IgD-negative memory B cell (primary cell): Measurements from ENCODE around the gene GOLIM4. TPM values are rescaled to one million over a fixed set of nuclear protein-coding genes. Genes with fewer than 3 reads are reported as not detected.

ENCODE experiments used
- H3K27ac Mint-ChIP-seq, 3 donors: one replicate each; pipeline ENCODE4 v1.8.0; 2020 to 2022; ENCODE audit warnings: mild to moderate bottlenecking in 3 of 3, mixed read lengths in 3 of 3, moderate library complexity in 1 of 3
- H3K27me3 Mint-ChIP-seq: one replicate; pipeline ENCODE4 v1.8.0; 2021; ENCODE audit warnings: mixed read lengths
- H3K36me3 Mint-ChIP-seq: one replicate; pipeline ENCODE4 v1.8.0; 2020; ENCODE audit warnings: mild to moderate bottlenecking, mixed read lengths
- H3K4me1 Mint-ChIP-seq, 3 donors: one replicate each; pipeline ENCODE4 v1.8.0; 2020 to 2022; ENCODE audit warnings: mixed read lengths in 3 of 3, mild to moderate bottlenecking in 1 of 3
- H3K4me3 Mint-ChIP-seq, 4 donors: one replicate each; pipeline ENCODE4 v1.8.0; 2020 to 2022; ENCODE audit warnings: mild to moderate bottlenecking in 4 of 4, mixed read lengths in 4 of 4, moderate library complexity in 3 of 4
- H3K9me3 Mint-ChIP-seq, 3 donors: one replicate each; pipeline ENCODE4 v1.8.0; 2020 to 2021; ENCODE audit warnings: mixed read lengths in 3 of 3, mild to moderate bottlenecking in 1 of 3
- polyA plus RNA-seq: library from polyadenylated mRNA; unstranded; fragments of 300-500 nt; fragmentation: Illumina TruSeq; gene quantifications from one replicate; pipeline ENCODE4 v1.2.3, GENCODE V29; 2021

Gene GOLIM4
- polyA plus RNA-seq, 1 donor from 2014 or later: 2.3 TPM

DNA sequence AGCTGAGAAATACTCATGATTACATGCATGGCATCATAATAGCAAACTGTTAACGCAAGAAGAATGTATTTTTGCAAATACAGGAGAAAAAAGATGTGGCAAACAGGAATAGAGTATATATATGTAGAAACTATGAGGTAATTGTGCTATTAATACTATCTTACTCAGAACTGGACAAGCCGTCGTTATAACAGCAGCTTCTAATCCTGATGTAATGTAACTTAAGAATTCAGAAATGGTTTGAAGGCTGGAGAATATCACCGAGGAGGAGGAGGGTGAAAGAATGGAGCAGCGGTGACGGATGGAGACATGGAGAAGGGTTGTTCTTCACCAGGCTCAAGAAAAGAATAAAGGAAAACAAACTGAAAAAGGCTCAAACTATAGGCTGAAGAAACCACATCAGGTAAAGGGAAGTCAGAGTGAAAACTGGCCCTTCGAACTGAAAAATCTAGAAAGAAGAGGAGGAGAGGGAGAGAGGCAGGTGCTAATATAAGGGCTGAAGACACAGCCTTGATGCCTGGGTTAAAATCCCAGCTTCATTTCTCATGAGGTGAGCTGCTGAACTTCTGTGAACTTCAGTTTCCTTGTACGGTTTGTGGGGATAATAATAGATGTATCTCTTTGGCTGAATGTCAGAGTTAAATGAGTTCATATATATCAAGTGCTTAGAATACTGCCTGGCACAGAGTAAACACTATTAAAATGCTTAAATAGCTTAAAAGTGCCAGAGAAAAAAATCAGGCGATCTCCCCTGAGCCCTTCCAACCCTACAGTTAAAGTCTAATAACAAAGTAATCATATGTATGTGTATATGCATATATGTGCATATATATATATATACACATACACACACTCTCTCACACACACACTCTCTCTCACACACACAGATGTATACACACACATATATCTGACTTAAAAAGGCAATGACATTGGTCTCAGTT is 43.9 kb downstream of the GOLIM4 start:
- Mint-ChIP-seq H3K36me3 (peaks cover 2% of the 10 kb centered on the region), H3K4me3 (no peak overlapping the region), H3K27me3 (no peaks in the 10 kb centered on the region), H3K9me3 (peaks cover 0 to 2% (median 0%) of the 10 kb centered on the region in 3 donors), H3K27ac (no peak overlapping the region), H3K4me1 (peaks cover 0 to 3% (median 2%) of the 10 kb centered on the region in 3 donors)

DNA sequence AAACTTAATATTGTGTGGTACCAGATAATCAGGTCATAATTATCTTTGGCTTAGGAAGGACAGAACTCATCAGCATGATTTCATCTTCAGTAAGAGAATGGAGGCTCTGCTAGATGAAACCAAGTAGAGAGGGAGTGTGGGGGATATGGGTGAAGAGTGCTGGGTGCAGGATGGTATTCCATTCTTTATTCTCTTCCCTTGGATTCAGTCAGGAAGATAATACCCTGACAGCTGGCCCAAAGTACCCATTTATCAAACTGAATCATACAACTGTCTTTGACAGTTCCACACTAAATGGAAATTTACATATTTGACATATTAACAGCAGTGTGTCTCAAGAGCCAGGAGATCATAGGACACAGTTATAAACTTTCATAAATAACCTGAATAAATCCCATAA is 44.7 kb downstream of the GOLIM4 start:
- no peak overlapping the region for H3K27ac Mint-ChIP-seq
- H3K27me3 Mint-ChIP-seq: no peaks in the 10 kb centered on the region
- peaks cover 2% of the 10 kb centered on the region for H3K36me3 Mint-ChIP-seq
- no peak overlapping the region for H3K4me3 Mint-ChIP-seq
- H3K9me3 Mint-ChIP-seq: no peaks in the 10 kb centered on the region
- peaks cover 0 to 3% (median 2%) of the 10 kb centered on the region in 3 donors for H3K4me1 Mint-ChIP-seq

DNA sequence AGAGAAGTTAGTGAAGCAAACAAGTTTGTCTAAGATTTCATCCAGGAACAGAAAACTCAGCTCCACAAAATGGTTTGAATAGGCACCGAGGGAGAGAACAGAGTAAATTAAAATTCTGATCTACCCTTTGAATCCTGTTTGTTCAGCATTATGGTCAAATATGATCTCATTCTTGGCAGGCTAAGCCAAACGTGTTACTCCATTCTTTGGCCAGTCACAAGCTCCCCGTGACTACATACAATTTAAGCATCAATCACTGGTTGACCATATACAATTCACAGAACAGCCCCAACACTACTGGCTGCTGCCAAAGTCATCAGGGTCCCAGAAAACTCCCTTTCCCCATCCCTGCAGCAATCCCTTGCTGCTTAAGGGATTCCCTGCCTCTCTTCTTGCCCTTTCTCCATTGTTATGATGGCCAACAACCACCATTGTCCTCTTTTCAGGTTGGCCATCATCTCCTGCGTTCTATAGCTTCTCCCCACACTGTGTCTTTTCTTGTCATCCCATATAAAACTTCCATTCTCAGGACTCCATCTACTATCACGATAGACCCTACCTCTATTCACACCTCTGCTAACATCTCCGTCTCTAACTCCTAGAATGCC is 46.3 kb downstream of the GOLIM4 start:
- no peaks in the 10 kb centered on the region for H3K9me3 Mint-ChIP-seq
- no peaks in the 10 kb centered on the region for H3K27me3 Mint-ChIP-seq
- H3K4me3 Mint-ChIP-seq: no peak overlapping the region
- peaks cover 2% of the 10 kb centered on the region for H3K36me3 Mint-ChIP-seq
- H3K4me1 Mint-ChIP-seq: peaks cover 0 to 3% (median 2%) of the 10 kb centered on the region in 3 donors
- no peak overlapping the region for H3K27ac Mint-ChIP-seq

DNA sequence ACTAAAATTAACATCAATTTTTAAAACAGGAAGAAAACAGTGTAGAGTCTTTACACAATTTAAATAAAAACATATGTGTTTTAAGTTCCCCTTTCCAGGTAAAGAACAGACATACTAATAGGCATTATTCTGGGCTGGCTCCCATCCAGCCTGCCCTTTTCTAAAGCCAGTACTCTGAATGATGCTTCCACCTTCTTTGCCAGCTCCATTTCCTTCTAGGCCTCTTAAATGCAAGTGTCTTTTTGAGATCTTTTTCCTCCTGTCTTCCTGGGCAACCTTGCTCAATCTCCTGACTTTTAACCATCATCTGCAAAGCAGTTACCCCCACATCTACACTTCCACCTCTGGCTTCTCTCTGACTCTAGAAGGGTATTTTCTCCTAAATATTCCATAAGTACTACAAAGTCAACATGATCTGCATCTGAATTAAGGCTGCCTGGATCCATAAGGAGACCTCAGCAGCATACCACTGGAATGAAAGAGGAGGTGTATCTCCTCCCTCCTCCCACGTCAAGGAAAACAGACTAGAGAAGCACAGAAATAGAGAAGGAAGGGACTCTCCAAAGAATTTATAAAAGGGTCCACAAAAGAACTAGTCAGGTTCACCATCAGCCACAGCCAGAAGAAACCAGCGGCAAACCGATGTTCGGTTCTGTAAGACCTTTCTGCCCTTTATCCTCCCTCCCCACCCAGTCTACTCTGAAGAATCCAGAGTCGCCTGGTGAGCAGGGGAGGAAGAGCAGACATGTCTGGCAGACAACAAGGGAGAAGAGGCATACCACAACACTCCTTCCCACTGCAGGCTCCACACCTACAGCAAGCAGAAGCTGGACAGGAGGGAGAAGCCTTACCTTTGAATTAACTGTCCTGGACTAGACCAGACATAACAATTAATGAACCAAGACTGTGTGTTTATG is 47.1 kb downstream of the GOLIM4 start:
- Mint-ChIP-seq H3K36me3 (no peaks in the 10 kb centered on the region), H3K4me3 (no peak overlapping the region), H3K4me1 (peaks cover 0 to 3% (median 0%) of the 10 kb centered on the region in 3 donors), H3K27me3 (no peaks in the 10 kb centered on the region), H3K27ac (no peak overlapping the region), H3K9me3 (no peaks in the 10 kb centered on the region)

DNA sequence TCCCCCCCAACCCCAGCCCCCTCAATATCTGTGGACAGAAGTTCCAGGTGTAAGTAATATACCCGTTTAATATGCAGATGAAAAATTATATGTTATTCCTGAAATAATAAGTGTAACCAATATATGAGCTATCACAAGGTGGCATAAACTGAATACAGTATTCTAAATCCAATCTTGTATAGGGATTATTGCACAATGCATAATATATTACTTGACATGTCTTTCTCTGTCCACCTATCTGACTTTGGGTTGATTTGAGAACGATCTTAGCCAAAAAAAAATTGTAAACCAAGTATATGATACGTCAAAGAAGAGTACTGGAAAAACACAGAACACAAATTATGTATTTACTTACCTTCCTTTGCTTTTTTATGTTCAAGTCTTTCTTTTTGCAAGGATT is 47.8 kb downstream of the GOLIM4 start:
- Mint-ChIP-seq H3K4me3 (no peak overlapping the region), H3K9me3 (no peaks in the 10 kb centered on the region), H3K27me3 (no peaks in the 10 kb centered on the region), H3K27ac (no peak overlapping the region), H3K4me1 (peaks cover 0 to 3% (median 0%) of the 10 kb centered on the region in 3 donors), H3K36me3 (peaks cover 2% of the 10 kb centered on the region)

DNA sequence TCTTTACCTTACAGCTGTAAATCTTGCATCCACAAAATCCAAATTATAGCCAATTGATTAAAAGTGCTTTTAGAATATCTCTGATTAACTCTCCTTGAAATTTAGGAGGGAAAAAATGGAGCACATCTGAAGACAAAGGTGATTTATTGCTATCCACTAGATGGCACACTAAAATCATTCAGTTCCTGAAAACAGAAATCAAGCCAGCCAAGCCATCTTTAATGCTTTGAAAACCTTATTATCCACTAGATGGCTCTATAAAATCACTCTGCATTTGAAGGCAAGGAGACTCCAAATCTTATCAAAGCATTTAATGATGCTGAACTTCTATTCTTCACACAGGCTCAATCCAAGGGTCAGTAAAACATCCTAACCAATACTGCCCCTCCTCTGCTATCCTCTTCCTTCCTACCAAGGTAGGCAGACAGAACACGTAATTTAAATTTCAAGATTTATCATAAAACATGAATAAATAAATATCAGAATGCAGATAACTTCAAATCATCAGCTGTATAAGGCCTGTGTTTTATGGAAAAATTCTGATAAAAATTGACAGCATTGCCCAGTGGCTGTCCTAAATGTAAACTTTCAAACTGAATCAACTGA is 48.4 kb downstream of the GOLIM4 start:
- Mint-ChIP-seq H3K4me3 (no peak overlapping the region), H3K27me3 (no peaks in the 10 kb centered on the region), H3K36me3 (peaks cover 2% of the 10 kb centered on the region), H3K9me3 (no peaks in the 10 kb centered on the region), H3K4me1 (peaks cover 0 to 3% (median 0%) of the 10 kb centered on the region in 3 donors), H3K27ac (peak overlapping the region in 1 of 3 donors; percentile 15)

DNA sequence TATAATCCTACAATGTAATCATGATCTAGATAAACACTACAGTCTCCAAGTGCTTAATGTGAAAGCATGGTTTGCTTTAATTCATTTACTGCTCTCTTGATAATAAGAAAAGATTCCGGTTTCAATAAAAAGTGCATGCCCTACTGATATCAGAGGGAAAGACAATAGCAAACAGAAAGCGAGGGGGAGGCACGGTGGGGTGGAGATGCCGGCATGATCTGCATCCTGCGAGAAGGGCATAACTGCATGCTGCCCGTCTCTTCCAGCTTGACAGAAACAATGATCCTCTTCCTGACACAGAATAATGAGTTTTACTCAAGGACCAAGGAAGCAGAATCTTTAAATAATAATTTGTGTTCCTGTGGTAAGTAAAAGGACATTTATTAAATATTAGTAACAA is 51.7 kb downstream of the GOLIM4 start:
- H3K36me3 Mint-ChIP-seq: peaks cover 2% of the 10 kb centered on the region
- H3K4me1 Mint-ChIP-seq: no peaks in the 10 kb centered on the region
- no peak overlapping the region for H3K27ac Mint-ChIP-seq
- no peak overlapping the region for H3K4me3 Mint-ChIP-seq
- H3K9me3 Mint-ChIP-seq: no peaks in the 10 kb centered on the region
- H3K27me3 Mint-ChIP-seq: no peaks in the 10 kb centered on the region

DNA sequence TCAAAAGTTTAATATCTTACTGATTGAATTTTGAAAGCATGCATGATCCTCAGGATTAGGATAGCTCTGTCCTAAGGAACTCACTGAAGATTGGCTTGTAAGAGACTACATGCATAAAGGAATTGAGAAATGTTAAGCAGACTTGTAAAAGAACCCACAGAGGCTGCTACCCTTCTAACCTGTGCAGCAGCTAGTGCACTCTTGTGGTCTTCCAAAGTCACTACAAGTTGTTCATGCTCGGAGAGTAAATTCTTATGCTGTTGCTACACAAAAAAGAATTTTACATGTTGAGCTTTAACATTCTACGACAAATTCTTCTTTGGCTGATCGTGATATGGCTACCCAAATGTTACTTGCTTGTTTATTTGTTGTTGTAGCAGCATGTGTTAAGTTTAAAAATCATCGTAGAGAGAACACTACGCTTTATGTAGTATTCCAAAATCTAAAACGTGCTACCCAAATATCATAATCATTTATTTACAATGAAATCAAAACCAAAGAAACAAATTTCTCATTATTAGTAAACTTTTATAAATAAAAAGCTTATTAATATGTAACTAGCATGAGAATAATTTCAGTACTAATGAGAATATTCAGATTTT is 55.0 kb downstream of the GOLIM4 start:
- Mint-ChIP-seq H3K27me3 (no peaks in the 10 kb centered on the region), H3K36me3 (peaks cover 4% of the 10 kb centered on the region), H3K4me3 (no peak overlapping the region), H3K4me1 (no peaks in the 10 kb centered on the region), H3K9me3 (no peaks in the 10 kb centered on the region), H3K27ac (no peak overlapping the region)

DNA sequence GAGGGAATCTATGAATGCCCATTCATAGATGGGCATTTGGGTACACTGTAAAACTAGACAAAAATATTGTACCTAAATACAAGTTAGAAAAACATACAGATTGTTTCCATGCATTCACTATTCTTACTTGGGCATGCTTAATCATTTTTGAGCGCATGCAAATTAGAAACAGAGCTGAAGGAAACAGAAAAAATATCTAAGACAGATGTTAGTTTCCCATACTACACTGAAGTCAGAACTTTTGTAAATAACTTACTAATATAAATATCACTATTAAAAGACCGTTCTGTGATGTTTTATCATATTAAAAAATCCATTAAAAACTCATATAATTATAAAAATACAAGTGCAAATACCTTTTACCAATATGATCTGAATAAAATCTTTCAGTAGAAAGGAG is 58.7 kb downstream of the GOLIM4 start:
- peaks cover 14% of the 10 kb centered on the region for H3K36me3 Mint-ChIP-seq
- no peaks in the 10 kb centered on the region for H3K27me3 Mint-ChIP-seq
- no peak overlapping the region for H3K4me3 Mint-ChIP-seq
- H3K9me3 Mint-ChIP-seq: peaks cover 0 to 4% (median 0%) of the 10 kb centered on the region in 3 donors
- no peak overlapping the region for H3K27ac Mint-ChIP-seq
- no peaks in the 10 kb centered on the region for H3K4me1 Mint-ChIP-seq

DNA sequence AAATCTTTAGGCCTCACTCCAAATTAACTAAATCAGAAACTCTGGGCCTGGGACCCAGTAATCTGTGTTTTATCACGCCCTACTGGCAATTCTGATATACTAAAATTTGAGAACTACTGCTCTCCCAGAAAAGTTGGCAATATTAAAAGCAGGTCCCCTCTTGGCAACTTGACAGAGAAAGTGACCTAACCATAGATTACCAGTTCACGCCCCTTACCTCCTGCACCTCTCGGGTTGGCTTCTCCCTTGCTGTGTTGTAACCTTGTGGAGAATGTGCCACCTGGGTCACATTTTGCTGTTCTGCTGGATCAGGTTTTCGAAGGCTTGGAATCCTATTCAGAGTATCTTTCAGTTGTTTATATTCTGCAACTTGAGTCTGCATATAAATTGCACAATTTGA is 59.1 kb downstream of the GOLIM4 start:
- H3K27me3 Mint-ChIP-seq: no peaks in the 10 kb centered on the region
- H3K4me3 Mint-ChIP-seq: no peak overlapping the region
- no peaks in the 10 kb centered on the region for H3K4me1 Mint-ChIP-seq
- H3K9me3 Mint-ChIP-seq: peaks cover 0 to 4% (median 0%) of the 10 kb centered on the region in 3 donors
- H3K36me3 Mint-ChIP-seq: peaks cover 16% of the 10 kb centered on the region
- H3K27ac Mint-ChIP-seq: no peak overlapping the region

DNA sequence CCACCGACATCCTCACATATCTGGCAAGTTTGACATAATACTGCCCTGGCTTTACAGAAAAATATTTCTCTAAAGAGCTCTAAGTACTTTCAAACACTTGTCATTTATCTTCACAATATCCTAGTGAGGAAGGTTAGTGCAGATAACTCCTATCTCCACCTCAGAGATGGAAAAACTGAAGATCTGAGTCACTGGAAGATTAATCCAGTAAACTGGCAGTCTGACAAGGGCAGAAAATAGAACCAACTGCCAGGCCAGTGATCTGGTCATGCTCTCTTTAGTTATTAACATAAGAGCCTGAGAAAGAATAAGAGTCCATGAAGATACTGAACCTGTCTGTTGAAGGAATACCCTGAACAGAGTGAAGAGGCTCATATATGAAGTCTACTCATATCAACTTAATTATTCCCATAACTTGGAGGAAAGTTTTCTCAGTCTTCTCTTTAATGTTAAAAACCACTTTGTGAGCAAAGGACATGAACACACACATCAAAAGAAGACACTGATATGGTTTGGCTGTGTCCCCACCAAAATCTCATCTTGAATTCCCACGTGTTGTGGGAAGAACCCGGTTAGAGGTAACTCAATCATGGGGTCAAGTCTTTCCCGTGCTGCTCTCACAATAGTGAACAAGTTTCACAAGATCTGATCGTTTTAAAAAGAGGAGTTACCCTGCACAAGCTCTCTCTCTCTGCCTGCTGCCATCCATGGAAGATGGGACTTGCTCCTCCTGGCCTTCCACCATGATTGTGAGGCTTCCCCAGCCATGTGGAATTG is 61.4 kb downstream of the GOLIM4 start:
- H3K9me3 Mint-ChIP-seq: peaks cover 0 to 4% (median 0%) of the 10 kb centered on the region in 3 donors
- no peak overlapping the region for H3K4me3 Mint-ChIP-seq
- H3K36me3 Mint-ChIP-seq: peaks cover 19% of the 10 kb centered on the region
- H3K4me1 Mint-ChIP-seq: peaks cover 0 to 3% (median 0%) of the 10 kb centered on the region in 3 donors
- no peaks in the 10 kb centered on the region for H3K27me3 Mint-ChIP-seq
- H3K27ac Mint-ChIP-seq: no peak overlapping the region

DNA sequence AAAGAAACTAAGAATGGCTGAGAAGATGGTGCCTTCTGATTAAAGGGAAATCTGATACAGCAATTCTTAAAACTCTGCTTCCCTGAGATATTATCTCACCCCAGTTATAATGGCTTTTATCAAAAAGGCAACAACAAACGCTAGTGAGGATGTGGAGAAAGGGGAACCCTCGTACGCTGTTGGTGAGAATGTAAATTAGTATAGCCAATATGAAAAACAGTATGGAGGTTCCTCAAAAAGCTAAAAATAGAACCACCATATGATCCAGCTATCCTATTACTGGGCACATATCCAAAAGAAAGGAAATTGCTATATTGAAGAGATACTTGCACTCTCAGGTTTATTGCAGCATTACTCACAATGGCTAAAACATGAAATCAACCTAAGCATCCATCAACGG is 65.1 kb downstream of the GOLIM4 start:
- Mint-ChIP-seq H3K27ac (no peak overlapping the region), H3K36me3 (peaks cover 27% of the 10 kb centered on the region), H3K4me3 (no peak overlapping the region)

DNA sequence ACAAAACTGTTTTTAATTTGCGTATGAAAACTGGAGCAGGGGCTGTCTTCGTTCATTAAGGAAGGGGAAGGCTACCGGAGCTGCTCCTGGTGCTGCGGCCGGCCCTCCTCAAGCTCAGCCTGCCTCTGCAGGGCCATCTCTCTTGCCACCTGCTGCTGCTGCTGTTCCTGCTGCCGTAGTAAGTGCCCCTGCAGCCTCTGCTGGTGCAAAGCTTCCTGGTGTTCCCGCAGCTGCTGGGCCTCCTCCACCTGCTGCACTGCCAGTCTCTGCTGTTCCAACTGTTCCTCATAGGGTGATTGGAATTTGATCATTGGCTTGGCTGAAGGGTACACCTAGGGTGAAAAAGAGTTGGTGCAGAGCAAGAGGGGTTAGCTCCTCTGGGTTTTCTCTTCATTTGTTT is 66.0 kb downstream of the GOLIM4 start:
- Mint-ChIP-seq H3K36me3 (peaks cover 29% of the 10 kb centered on the region), H3K9me3 (no peaks in the 10 kb centered on the region), H3K4me3 (no peak overlapping the region), H3K27ac (no peak overlapping the region), H3K4me1 (peaks cover 0 to 3% (median 0%) of the 10 kb centered on the region in 3 donors), H3K27me3 (no peaks in the 10 kb centered on the region)

More for the DNA sequence above, 65.1 kb downstream of the GOLIM4 start:
- H3K27me3 Mint-ChIP-seq: no peaks in the 10 kb centered on the region
- peaks cover 0 to 3% (median 0%) of the 10 kb centered on the region in 3 donors for H3K4me1 Mint-ChIP-seq
- peaks cover 0 to 4% (median 0%) of the 10 kb centered on the region in 3 donors for H3K9me3 Mint-ChIP-seq
